ENCODE data around the gene CABCOCO1.
"Not testable (repeated sequence)": the region's sequence is repeated elsewhere in the genome, so short reads cannot be mapped to it uniquely, and the experiment has no call there.

CABCOCO1 gene

GRCh38 chr10:61712105-61712504, 49.4 kb downstream of the CABCOCO1 start:
- not testable (repeated sequence) for FAIRE-seq; DNase-seq (ENCODE audit: low spot score)

DNA sequence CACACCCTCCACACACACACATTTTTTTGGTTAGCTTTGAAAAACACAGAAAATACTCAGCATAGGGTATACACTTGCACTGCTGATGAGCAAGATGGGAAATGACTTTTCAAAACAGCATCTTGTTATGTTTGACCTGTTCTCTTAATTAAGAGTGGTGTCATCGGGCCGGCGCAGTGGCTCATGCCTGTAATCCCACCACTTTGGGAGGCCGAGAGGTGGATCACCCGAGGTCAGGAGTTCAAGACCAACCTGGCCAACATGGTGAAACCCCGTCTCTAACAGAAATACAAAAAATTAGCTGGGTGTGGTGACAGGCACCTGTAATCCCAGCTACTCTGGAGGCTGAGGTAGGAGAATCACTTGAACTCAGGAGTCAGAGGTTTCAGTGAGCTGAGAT, 56.7 kb downstream of the CABCOCO1 start:
- not testable (repeated sequence) for FAIRE-seq

GRCh38 chr10:61719906-61720305, 57.2 kb downstream of the CABCOCO1 start:
- FAIRE-seq: no peak
- DNase-seq (ENCODE audit: low spot score): no peak

More for the DNA sequence above, 56.7 kb downstream of the CABCOCO1 start:
- not testable (repeated sequence) for DNase-seq (ENCODE audit: low spot score)

GRCh38 chr10:61721431-61721830, 58.7 kb downstream of the CABCOCO1 start:
- FAIRE-seq (no peak), DNase-seq (ENCODE audit: low spot score) (no peak)

GRCh38 chr10:61725221-61725620, 62.5 kb downstream of the CABCOCO1 start:
- FAIRE-seq; DNase-seq (ENCODE audit: low spot score): not testable (repeated sequence)

DNA sequence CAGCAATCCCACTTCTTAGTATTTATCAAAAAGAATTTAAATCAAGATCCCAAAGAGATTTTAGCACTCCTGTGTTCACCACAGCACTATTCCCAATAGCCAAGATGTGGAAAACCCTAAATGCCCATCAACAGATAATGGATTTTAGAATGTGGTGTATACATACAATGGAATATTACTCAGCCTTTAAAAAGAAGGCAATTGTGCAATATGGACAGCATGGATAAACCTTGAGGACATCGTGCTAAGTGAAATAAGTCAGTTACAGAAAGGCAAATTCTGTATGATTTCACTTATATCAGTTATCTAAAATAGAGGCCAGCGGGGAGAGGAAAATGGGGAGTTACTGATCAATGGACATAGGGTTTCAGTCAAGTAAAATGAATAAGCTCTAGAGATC, 66.9 kb downstream of the CABCOCO1 start:
- DNase-seq (ENCODE audit: low spot score) (no peak), FAIRE-seq (no peak)

GRCh38 chr10:61730671-61731070, 67.9 kb downstream of the CABCOCO1 start:
- no peak for FAIRE-seq
- no peak for DNase-seq (ENCODE audit: low spot score)

DNA sequence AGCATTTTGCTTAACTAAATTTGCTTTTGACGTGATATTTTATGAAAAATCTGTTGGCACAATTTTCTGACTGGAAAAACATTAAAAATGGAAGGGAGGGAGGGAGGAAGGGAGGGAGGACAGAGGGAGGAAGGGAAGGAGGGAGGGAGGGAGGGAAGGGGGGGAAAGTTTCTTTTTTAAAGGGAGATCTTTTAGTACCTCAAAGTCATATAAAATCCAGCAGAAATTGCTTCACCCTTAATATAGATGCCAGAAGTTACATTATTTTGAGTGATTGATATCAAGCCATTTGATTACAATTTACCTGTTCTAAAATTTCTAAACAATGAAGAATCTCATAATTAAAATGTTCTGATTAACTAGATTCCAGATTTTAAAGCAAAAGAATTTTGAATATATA, 68.9 kb downstream of the CABCOCO1 start:
- FAIRE-seq: no peak
- no peak for DNase-seq (ENCODE audit: low spot score)

DNA sequence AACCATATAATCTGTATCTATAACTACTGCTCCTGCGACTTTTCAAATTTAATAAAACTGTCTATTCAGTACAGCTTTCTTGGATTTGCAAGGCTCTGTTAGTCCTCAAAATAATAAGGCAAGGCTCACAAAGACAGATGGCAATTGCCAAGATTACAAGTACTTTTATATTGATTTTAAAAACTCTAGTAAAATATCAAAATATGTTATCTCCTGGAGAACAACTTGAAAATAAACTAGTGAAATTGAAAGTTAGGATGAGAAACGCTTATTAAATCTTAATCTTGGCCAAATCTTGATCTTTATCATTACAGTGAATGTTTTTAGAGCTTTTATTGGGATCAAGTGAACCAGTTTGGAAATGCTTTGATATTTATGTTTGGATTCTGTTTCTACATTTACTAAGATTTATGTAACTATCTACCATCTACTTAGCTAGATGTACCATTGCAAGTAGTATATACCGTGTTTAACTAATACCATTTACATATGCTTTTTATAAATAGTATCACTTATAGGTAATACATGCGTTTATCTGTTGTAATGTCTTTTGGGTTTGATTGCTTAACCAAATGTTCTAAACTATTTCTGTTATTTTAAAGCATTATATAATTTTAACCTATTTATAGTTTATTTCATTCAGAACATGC, 70.0 kb downstream of the CABCOCO1 start:
- no peak for FAIRE-seq
- DNase-seq (ENCODE audit: low spot score): no peak

- peak; percentile 18 for DNase-seq (ENCODE audit: low spot score)
- peak; percentile 84 for FAIRE-seq
Observed at GRCh38 chr10:61733358-61733940, 70.7 kb downstream of the CABCOCO1 start.

DNA sequence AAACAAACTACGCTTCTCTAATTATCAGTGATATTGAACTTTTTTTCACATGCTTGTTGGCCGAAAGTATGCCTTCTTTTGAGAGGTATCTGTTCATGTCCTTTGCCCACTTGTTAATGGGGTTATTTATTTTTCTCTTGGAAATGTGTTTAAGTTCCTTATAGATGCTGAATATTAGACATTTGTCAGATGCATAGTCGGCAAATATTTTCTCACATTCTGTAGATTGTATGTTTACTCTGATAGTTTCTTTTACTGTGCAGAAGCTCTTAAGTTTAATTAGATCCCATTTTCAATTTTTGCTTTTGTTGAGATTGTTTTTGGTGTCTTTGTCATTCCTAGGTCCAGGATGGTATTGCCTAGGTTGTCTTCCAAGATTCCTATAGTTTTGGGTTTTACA, 73.2 kb downstream of the CABCOCO1 start:
- DNase-seq (ENCODE audit: low spot score): no peak
- no peak for FAIRE-seq

DNA sequence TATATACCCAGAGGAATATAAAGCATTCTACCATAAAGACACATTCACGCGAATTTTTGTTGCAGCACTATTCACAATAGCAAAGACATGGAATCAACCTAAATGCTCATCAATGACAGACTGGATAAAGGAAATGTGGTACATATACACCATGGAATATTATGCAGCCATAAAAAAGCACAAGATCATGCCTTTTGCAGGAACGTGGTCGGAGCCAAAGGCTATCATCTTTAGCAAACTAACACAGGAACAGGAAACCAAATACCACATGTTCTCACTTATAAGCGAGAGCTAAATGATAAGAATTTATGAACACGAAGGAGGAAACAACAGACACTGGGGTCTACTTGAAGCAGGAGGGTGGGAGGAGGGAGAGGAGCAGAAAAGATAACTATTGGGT, 74.7 kb downstream of the CABCOCO1 start:
- FAIRE-seq; DNase-seq (ENCODE audit: low spot score): not testable (repeated sequence)

DNA sequence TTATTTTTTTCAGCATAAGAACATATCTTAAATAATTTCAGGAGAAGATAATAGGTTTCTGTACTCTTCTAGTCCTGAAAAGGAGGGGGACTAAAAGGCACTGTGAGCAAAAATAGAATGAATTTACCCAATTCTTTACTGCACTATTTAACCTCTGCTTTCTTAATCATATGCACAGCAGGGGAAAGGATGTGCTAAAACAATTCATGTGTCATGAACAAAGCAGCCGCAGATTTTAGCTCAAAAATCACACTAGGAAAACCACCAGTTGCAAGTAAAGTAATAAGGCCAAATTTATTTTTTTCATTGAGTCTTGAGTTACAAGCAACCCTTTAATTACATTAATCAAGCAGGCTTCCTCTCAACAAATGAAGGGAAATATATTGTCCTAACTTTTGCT, 80.1 kb downstream of the CABCOCO1 start:
- DNase-seq (ENCODE audit: low spot score): no peak
- no peak for FAIRE-seq

GRCh38 chr10:61744469-61744868, 81.7 kb downstream of the CABCOCO1 start:
- no peak for FAIRE-seq

DNA sequence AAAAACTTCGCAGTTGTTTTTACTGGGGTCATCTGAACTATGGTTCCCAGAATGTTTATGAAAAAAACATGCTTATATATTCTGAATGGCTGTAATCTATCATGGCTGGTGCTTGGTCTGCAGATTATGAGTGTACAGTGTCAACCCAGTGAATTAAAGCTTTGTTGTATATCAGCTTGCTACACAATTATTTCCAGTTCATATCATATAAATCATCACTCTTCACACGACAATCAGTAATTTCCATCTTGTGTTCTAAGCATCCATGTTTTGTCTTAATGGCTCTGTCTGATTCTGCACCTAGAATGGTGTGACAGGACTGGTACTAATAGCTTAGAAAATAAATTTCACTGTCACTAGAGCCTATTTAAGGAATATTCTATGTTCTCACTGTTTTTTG, 83.6 kb downstream of the CABCOCO1 start:
- FAIRE-seq (no peak), DNase-seq (ENCODE audit: low spot score) (no peak)

More at GRCh38 chr10:61744469-61744868, 81.7 kb downstream of the CABCOCO1 start:
- no peak for DNase-seq (ENCODE audit: low spot score)

GRCh38 chr10:61747307-61747706, 84.6 kb downstream of the CABCOCO1 start:
- DNase-seq (ENCODE audit: low spot score) (no peak), FAIRE-seq (no peak)

DNA sequence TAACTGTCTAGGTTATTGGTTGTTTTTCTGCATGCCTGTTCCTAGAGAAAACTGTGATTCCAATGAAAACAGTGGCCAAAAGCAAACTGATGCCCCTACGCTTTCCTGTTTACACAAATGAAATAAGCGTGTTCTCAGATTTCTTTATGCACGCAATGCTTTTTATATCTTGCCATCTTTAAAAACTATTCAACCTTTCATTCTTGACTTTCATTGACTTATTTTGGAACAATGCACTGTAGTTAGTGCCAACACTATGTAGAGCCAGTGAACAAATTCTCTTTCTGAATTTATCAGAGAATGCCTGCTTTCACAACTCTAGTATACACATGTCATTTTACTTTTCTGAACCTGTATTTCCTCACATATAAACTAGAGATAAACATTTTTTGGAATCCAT, 86.6 kb downstream of the CABCOCO1 start:
- no peak for DNase-seq (ENCODE audit: low spot score)
- no peak for FAIRE-seq

GRCh38 chr10:61750943-61751471, 88.3 kb downstream of the CABCOCO1 start:
- FAIRE-seq (peak; percentile 64), DNase-seq (ENCODE audit: low spot score) (peak; percentile 63)

DNA sequence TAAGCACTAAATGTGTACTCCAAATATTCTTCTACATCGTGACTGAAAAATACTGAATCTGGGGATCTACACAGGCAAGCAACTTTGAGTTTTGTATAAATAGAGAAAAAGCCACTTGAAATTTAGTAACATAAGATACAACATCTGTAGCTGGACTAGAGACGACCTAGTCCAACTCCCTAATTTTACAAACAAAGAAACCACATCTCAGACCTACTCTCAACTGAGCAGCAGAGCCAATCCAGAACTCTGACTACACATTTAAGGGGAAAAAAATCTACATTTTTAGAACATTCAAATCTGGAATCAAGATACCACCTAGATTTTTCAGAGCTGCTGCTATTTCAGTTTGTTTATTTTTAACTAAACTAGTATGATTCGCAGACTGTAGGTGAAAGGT, 88.9 kb downstream of the CABCOCO1 start:
- FAIRE-seq (no peak), DNase-seq (ENCODE audit: low spot score) (no peak)

GRCh38 chr10:61752111-61753011, 89.6 kb downstream of the CABCOCO1 start:
- FAIRE-seq (peak; percentile 95), DNase-seq (ENCODE audit: low spot score) (peak; percentile 86)

GRCh38 chr10:61753453-61753852, 90.7 kb downstream of the CABCOCO1 start:
- no peak for DNase-seq (ENCODE audit: low spot score)
- no peak for FAIRE-seq
